DMS114 treated with DMSO at 0.1 percent for 48 hours (cell line): Measurements from ENCODE around the gene ZNF277.
"Not testable (repeated sequence)": the region's sequence is repeated elsewhere in the genome, so short reads cannot be mapped to it uniquely, and the experiment has no call there.

Source experiments
- DNase-seq: peaks from one replicate; lab custom pipeline; 2025; ENCODE audit not compliant: unreplicated experiment; lab: John Stamatoyannopoulos, UW

The ZNF277 gene

DNA sequence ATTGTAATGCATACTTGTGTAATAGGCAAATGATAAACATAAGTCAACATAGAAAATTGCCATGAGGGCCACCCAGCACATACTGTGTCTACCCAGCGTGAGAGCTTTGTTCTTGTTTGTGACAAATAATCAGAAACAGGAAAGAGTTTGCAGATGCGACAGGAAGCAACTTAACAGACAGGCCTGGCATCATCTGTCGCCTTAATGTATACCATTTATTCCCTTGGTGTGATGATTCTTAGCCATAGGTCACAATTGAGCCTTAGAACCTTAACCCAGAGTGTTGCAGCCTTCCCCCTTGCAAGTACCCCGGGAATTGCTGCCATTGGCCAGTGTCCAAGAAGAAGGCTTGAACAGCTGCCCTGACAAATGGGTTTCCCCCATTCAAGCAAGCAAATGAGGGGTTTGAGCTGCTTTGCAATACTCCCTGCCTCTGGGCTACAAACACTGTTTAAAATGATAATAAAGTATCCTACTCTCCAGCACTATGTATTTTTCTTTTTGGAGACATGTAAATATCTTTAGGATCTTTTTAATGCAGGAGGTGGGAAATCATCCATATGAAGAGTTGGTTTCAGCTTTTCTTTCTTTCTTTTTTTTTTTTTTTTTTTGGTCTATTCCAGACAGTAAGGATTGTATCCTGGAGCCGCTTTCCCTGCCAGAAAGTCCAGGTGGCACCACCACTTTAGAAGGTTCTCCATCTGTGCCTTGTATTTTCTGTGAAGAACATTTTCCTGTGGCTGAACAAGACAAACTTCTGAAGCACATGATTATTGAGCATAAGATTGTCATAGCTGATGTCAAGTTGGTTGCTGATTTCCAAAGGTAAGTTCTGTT lies 80.0 kb downstream of the ZNF277 start:
- DNase-seq = no peak

GRCh38 chr7:112288301-112288700 lies 81.8 kb downstream of the ZNF277 start:
- DNase-seq = no peak

GRCh38 chr7:112290065-112290464 lies 83.6 kb downstream of the ZNF277 start:
- no peak for DNase-seq

- DNase-seq = no peak
Measured at GRCh38 chr7:112292162-112292561, 85.7 kb downstream of the ZNF277 start.

DNA sequence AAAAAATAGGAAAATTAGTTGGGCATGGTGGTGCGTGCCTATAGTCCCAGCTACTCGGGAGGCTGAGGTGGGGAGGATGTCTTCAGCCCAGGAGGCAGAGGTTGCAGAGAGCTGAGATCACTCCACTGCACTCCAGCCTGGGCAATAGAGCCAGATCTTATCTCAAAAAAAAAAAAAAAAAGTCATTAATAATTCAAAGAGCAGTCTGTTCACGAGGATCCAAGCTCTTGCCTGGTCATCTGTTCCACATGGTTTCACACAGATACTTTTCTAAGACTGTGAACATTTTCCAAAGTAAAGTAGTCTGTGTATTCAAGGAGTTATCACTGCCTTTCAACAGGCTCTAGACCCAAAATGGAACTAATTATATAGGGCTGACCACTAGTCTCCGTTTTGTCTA lies 86.9 kb downstream of the ZNF277 start:
- DNase-seq = no peak

- DNase-seq = no peak
Measured at GRCh38 chr7:112296432-112296831, 89.9 kb downstream of the ZNF277 start.

GRCh38 chr7:112297681-112298080 lies 91.2 kb downstream of the ZNF277 start:
- DNase-seq = no peak

GRCh38 chr7:112298543-112299100 lies 92.1 kb downstream of the ZNF277 start:
- no peak for DNase-seq

GRCh38 chr7:112300072-112300471 lies 93.6 kb downstream of the ZNF277 start:
- no peak for DNase-seq

DNA sequence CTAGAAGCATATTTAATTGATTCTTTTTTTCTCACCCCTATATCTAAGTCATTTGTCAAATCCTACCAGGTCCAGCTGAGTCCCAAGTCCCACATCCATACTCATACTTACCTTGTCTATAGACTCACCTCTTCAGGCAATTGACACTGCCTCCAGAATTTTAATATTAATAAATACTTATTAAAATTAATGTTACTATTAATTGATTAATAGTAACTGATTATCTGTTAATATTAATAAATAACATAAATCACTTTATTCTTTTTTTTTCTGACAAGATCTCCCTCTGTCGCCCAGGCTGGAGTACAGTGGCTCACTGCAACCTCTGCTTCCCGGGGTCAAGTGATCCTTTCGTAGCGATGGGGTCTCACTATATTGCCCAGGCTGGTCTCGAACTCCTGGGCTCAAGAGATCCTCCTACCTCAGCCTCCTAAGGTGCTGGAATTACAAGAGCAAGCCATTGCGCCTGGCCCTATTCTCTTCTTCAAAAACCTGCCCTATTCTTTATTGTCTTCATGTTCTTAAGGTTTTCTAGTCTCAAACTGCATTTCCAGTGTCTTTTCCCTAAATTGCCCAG lies 94.4 kb downstream of the ZNF277 start:
- no peak for DNase-seq

- no peak for DNase-seq
Measured at GRCh38 chr7:112302566-112302965, 96.1 kb downstream of the ZNF277 start.

DNA sequence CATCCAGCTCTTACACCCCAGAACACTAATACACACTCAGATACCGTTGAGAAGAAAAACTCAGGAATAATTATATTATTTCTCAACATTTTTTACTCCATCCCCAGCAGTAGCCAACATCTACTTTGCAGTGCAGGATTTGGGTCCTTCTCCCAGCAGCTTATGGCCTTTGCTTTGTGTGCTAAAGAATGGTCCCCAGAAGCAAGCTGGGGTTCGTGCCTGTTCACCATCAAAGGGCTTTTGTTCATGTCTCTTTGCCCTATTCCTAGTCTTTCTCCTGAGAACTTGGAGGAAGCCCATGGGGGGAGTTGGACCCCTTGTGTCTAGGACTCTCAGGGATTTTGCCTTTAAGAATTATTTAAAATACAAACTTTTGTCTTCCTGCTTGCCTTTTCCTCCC lies 100.4 kb downstream of the ZNF277 start:
- DNase-seq = no peak

DNA sequence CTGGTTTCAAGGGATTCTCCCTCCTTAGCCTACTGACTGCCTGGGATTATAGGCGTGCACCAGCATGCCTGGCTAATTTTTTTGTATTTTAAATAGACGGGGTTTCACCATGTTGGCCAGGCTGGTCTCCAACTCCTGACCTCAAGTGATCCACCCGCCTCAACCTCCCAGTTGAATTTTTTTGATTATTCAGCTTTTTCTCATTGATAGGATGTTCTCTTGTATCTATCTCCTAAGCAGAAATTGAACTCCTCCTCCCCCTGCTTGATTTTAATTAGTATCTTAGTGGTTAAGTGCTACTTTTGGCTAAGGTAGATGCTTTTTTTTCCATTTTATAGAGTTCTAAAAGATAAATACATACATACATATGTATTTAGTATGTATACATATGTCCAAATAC lies 101.0 kb downstream of the ZNF277 start:
- DNase-seq = no peak

GRCh38 chr7:112308974-112309373 lies 102.5 kb downstream of the ZNF277 start:
- no peak for DNase-seq

DNA sequence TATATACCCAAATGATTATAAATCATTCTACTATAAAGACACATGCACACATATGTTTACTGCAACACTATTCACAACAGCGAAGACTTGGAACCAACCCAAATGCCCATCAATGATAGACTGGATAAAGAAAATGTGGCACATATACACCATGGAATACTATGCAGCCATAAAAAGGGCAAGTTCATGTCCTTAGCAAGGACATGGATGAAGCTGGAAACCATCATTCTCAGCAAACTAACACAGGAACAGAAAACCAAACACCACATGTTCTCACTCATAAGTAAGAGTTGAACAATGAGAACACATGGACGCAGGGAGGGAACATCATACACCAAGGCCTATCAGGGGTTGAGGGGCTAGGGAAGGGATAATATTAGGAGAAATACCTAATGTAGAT lies 110.3 kb downstream of the ZNF277 start:
- not testable (repeated sequence) for DNase-seq

DNA sequence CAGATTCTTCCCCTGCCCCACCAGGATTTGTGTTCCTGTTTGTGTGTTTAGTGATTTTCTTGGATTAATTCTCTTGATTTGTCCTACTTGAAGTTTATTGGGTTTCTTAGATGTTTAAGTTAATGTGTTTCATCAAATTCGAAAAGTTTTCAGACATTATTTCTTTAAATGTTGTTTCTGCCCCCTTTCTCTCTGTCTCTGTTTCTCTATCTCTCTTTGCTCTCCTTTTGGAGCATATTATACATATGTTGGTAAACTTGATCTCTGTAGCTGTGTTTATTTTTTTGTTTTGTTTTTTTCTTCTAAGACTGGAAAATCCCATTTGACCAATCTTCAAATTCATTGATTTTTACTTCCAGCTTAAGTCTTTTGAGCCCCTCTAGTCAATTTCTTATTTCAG lies 115.6 kb downstream of the ZNF277 start:
- DNase-seq = no peak

GRCh38 chr7:112327566-112327965 lies 121.1 kb downstream of the ZNF277 start:
- DNase-seq = no peak

GRCh38 chr7:112331492-112331891 lies 125.0 kb downstream of the ZNF277 start:
- DNase-seq = no peak

- DNase-seq = no peak
Measured at GRCh38 chr7:112334366-112334765, 127.9 kb downstream of the ZNF277 start.

GRCh38 chr7:112336261-112336660 lies 129.8 kb downstream of the ZNF277 start:
- DNase-seq = no peak

DNA sequence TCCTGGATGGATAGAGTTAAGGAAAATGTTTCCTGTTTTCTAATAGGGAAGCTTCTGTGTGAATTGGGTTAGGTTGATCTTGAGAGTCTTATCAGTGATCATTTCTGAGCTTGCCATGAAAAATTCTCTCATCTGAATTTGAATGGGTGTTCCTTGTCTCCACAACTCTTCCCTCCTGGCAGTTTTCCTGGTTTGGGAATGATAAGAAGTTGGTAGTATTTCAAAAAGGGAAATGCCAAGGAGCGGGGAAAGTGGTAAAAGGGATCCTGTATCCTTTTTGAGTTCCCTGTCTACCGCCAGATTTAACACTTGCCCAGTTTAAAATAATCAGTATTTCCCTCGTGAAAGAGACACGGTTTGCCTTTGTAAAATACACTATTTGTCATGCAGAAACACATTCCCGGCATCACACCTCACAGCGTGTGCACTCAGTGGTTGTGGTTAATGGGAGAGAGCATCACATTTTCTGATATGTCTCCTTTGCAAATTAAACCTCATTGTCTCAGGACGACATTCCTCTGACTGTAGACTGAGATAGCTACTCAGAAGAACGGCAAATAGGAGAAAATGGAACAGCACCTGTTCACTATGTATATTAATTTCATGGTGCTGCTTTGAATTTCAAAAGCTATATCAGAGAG lies 130.6 kb downstream of the ZNF277 start:
- no peak for DNase-seq

- no peak for DNase-seq
Measured at GRCh38 chr7:112337892-112338291, 131.4 kb downstream of the ZNF277 start.
